A549 (cell line): ENCODE measurements around the gene TRIM50. TPM values are rescaled to one million over a fixed set of nuclear protein-coding genes. Genes with fewer than 3 reads are reported as not detected.

ENCODE experiments used
- ATAC-seq, 2 experiments: fragments of 200-7000 bp in 1 of 2; fragments of >200 bp in 1 of 2; cut with Nextera tagmentation in 1 of 2; cut with Tn5 transposase in 1 of 2; 3 replicates each; pipeline versions ENCODE4 v1.8.0 to v1.9.1; 2018 to 2020; ENCODE audit warnings: mild to moderate bottlenecking in 1 of 2, moderate library complexity in 1 of 2
- CTCF ChIA-PET: fragments of 300-600 bp; sonication (Branson Sonifier 250); formaldehyde crosslinking; extraction: SDS; loops from one replicate; lab custom pipeline; 2021; ENCODE audit warnings: antibody characterized with exemption, inconsistent platforms; lab: Yijun Ruan, JAX
- POLR2A ChIA-PET: fragments of 350-600 bp; formaldehyde crosslinking; extraction: SDS; loops from one replicate; lab custom pipeline; 2021; ENCODE audit warnings: antibody characterized with exemption, inconsistent platforms; lab: Yijun Ruan, JAX
- DNase-seq, 2 experiments: peaks; one replicate each; pipeline versions ENCODE4 v3.0.0 to v3.0.0-alpha.2; 2011 to 2016; ENCODE audit warnings: low read depth in 1 of 2, low spot score in 1 of 2
- FAIRE-seq: peaks from 2 replicates; lab custom pipeline; 2011; peaks lifted over from hg19 to GRCh38; lab: Jason Lieb, UNC
- H3K27ac ChIP-seq, 2 experiments: fragments of >200 bp; sonication (Bioruptor Twin); formaldehyde crosslinking; 3 replicates each; pipeline ENCODE4 v1.5.1; 2016 to 2017
- H3K4me1 ChIP-seq: fragments of >200 bp; sonication (Bioruptor Twin); formaldehyde crosslinking; 3 replicates; pipeline ENCODE4 v1.6.1; 2016
- H3K4me2 ChIP-seq: fragments of >200 bp; sonication (Bioruptor Twin); formaldehyde crosslinking; 3 replicates; pipeline ENCODE4 v1.6.1; 2016
- H3K4me3 ChIP-seq: fragments of >200 bp; sonication (Bioruptor Twin); formaldehyde crosslinking; 3 replicates; pipeline ENCODE4 v1.5.1; 2016
- H3K9me3 ChIP-seq: fragments of >200 bp; sonication (Bioruptor Twin); formaldehyde crosslinking; 3 replicates; pipeline ENCODE4 v1.6.1; 2016
- CBX2 ChIP-seq: fragments of 200-600 bp; sonication (generic); IDR thresholded peaks from 2 replicates; pipeline ENCODE4 v1.6.1; 2016; ENCODE audit warnings: low read depth, mild to moderate bottlenecking, borderline replicate concordance
- CBX8 ChIP-seq: fragments of 200-600 bp; sonication (generic); IDR thresholded peaks from 2 replicates; pipeline ENCODE4 v1.6.1; 2016
- CHD4 ChIP-seq: fragments of 200-600 bp; sonication (generic); IDR thresholded peaks from 2 replicates; pipeline ENCODE4 v1.6.1; 2016; ENCODE audit warnings: antibody characterized with exemption, mild to moderate bottlenecking, borderline replicate concordance
- E2F6 ChIP-seq: IDR thresholded peaks from 2 replicates; pipeline ENCODE4 v1.6.1; 2012; ENCODE audit warnings: low read depth, borderline replicate concordance
- EHF ChIP-seq: fragments of 250-450 bp; sonication (Bioruptor Pico); IDR thresholded peaks from 2 replicates; pipeline ENCODE4 v1.5.0; 2020; ENCODE audit warnings: mild to moderate bottlenecking
- EP300 ChIP-seq, 2 experiments: fragments of >200 bp; sonication (Bioruptor Twin); formaldehyde crosslinking; IDR thresholded peaks; 2 replicates in 1 of 2; 3 replicates in 1 of 2; pipeline ENCODE4 v1.6.1; 2016 to 2017
- FOXS1 ChIP-seq: fragments of 250-450 bp; sonication (Bioruptor Pico); IDR thresholded peaks from 2 replicates; pipeline ENCODE4 v1.5.0; 2020; ENCODE audit warnings: mild to moderate bottlenecking, moderate library complexity
- HMGXB4 ChIP-seq: fragments of 250-450 bp; sonication (Bioruptor Pico); IDR thresholded peaks from 2 replicates; pipeline ENCODE4 v1.5.0; 2021; ENCODE audit warnings: mild to moderate bottlenecking, moderate library complexity, borderline replicate concordance
- HOXA7 ChIP-seq: fragments of 250-450 bp; sonication (Bioruptor Pico); IDR thresholded peaks from 2 replicates; pipeline ENCODE4 v1.5.0; 2020; ENCODE audit warnings: mild to moderate bottlenecking, moderate library complexity
- HOXB5 ChIP-seq: fragments of 250-450 bp; sonication (Bioruptor Pico); IDR thresholded peaks from 2 replicates; pipeline ENCODE4 v1.5.0; 2020; ENCODE audit warnings: mild to moderate bottlenecking, moderate library complexity
- KDM1A ChIP-seq: fragments of 200-600 bp; sonication (generic); IDR thresholded peaks from 2 replicates; pipeline ENCODE4 v1.6.1; 2016; ENCODE audit warnings: low read depth, mild to moderate bottlenecking
- KDM5A ChIP-seq: fragments of 200-600 bp; sonication (generic); IDR thresholded peaks from 2 replicates; pipeline ENCODE4 v1.6.1; 2016; ENCODE audit warnings: antibody characterized with exemption, mild to moderate bottlenecking
- MAX ChIP-seq: IDR thresholded peaks from 2 replicates; pipeline ENCODE4 v1.6.1; 2012
- MAZ ChIP-seq: fragments of 150-350 bp; IDR thresholded peaks from 2 replicates; pipeline ENCODE4 v1.6.1; 2014; ENCODE audit warnings: antibody characterized with exemption, low read depth, low read length, borderline replicate concordance
- NPAS2 ChIP-seq: fragments of 250-450 bp; sonication (Bioruptor Pico); IDR thresholded peaks from 2 replicates; pipeline ENCODE4 v1.8.0; 2022; ENCODE audit warnings: mild to moderate bottlenecking, moderate library complexity, borderline replicate concordance
- PHF8 ChIP-seq: fragments of 200-600 bp; sonication (generic); IDR thresholded peaks from 2 replicates; pipeline ENCODE4 v1.6.1; 2016; ENCODE audit warnings: low read depth, mild to moderate bottlenecking, antibody characterized with exemption, moderate library complexity, borderline replicate concordance
- POLR2A ChIP-seq: IDR thresholded peaks from 2 replicates; pipeline ENCODE4 v1.6.1; 2012; ENCODE audit warnings: mild to moderate bottlenecking, low read length
- RFX5 ChIP-seq: fragments of 450-650 bp; IDR thresholded peaks from 2 replicates; pipeline ENCODE4 v1.7.1; 2014; ENCODE audit warnings: antibody characterized with exemption, mild to moderate bottlenecking, moderate library complexity
- SREBF2 ChIP-seq: fragments of 450-650 bp; IDR thresholded peaks from 2 replicates; pipeline ENCODE4 v1.6.1; 2014; ENCODE audit warnings: mild to moderate bottlenecking, moderate library complexity
- ZNF302 ChIP-seq: fragments of 250-450 bp; sonication (Bioruptor Pico); IDR thresholded peaks from 2 replicates; pipeline ENCODE4 v1.9.0; 2021; ENCODE audit warnings: inconsistent platforms, mild to moderate bottlenecking, moderate library complexity
- ZSCAN20 ChIP-seq: fragments of 250-450 bp; sonication (Bioruptor Pico); IDR thresholded peaks from 2 replicates; pipeline ENCODE4 v1.8.0; 2022; ENCODE audit warnings: mild to moderate bottlenecking, moderate library complexity
- WGBS: methylation state at CpG from one replicate; pipeline ENCODE4 v1.1.6; 2017; ENCODE audit errors: missing lambda C conversion rate; 5-methylcytosine and 5-hydroxymethylcytosine counted together
- polyA plus RNA-seq, 4 experiments: library from polyadenylated mRNA; depleted of rRNA in 3 of 4; stranded (reverse); fragments of >200 nt; fragmentation: RNase III in 1 of 4; extraction: RNeasy Plus Mini Kit Qiagen cat#74134 plus additional on column Dnase treatment in 1 of 4; gene quantifications; 2 replicates in 3 of 4; 3 replicates in 1 of 4; pipeline ENCODE4 v1.2.3, GENCODE V29; 2011 to 2017
- TF ChIP-seq, protein P1 (sequence below): fragments of 450-650 bp; IDR thresholded peaks from 2 replicates; pipeline ENCODE4 v1.6.1; 2014; ENCODE audit warnings: antibody characterized with exemption
- TF ChIP-seq, protein P2 (sequence below): fragments of >200 bp; sonication (Bioruptor Twin); formaldehyde crosslinking; IDR thresholded peaks from 3 replicates; pipeline ENCODE4 v1.5.1; 2016
- TF ChIP-seq, protein P3 (sequence below): fragments of 250-450 bp; sonication (Bioruptor Pico); IDR thresholded peaks from 2 replicates; pipeline ENCODE4 v1.5.0; 2020; ENCODE audit warnings: low read depth, mild to moderate bottlenecking, moderate library complexity

Gene TRIM50
- polyA plus RNA-seq, 2 of the 4 experiments (the other 2 are of a cell fraction) = not detected

DNA sequence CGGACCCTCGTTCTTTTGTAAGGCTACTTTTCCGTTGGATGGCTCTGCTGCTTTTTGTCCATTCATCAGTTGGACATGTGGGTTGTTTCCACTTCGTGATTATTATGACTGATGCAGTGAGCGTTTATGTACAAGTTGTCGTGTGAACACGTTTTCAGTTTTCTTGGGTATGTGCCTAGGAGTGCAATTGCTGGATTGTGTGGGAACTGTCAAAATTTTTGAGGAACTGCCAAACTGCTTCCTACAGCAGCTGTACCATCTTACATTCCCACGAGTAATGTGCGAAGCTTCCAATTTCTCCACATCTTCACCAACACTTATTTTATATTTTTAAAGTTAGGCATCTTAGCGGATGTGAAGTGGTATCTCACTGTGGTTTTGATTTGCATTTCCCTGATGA lies 10.4 kb upstream of the TRIM50 start:
- H3K4me2 ChIP-seq = no peak overlapping the region
- FAIRE-seq = no peak
- no peak overlapping the region for H3K4me3 ChIP-seq
- 67% methylated on average over 10 of the region's 10 CpGs for WGBS
- no peak overlapping the region for H3K27ac ChIP-seq
- H3K9me3 ChIP-seq = no peaks in the 10 kb centered on the region
- ChIA-PET POLR2A (no interaction called here), CTCF (interaction anchor here (1.4 kb wide), 1 partner anchor 114 kb away, joined by 5 read pairs; no protein-coding TSS in a partner anchor)
- DNase-seq = no peak
- TF ChIP-seq EP300 (IDR thresholded peaks at IDR 0.05) = no peak
- TF ChIP-seq CBX8 = no peak
- TF ChIP-seq, protein P1, sequence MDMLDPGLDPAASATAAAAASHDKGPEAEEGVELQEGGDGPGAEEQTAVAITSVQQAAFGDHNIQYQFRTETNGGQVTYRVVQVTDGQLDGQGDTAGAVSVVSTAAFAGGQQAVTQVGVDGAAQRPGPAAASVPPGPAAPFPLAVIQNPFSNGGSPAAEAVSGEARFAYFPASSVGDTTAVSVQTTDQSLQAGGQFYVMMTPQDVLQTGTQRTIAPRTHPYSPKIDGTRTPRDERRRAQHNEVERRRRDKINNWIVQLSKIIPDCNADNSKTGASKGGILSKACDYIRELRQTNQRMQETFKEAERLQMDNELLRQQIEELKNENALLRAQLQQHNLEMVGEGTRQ = no peak
- TF ChIP-seq CHD4 = no peak
- no peak for TF ChIP-seq NPAS2 (CRISPR knock-in tag)
- no peak for TF ChIP-seq MAX
- no peak for TF ChIP-seq EHF (CRISPR knock-in tag)
- TF ChIP-seq HOXA7 (CRISPR knock-in tag) = no peak
- TF ChIP-seq MAZ = no peak
- TF ChIP-seq KDM5A = no peak
- TF ChIP-seq, protein P2, sequence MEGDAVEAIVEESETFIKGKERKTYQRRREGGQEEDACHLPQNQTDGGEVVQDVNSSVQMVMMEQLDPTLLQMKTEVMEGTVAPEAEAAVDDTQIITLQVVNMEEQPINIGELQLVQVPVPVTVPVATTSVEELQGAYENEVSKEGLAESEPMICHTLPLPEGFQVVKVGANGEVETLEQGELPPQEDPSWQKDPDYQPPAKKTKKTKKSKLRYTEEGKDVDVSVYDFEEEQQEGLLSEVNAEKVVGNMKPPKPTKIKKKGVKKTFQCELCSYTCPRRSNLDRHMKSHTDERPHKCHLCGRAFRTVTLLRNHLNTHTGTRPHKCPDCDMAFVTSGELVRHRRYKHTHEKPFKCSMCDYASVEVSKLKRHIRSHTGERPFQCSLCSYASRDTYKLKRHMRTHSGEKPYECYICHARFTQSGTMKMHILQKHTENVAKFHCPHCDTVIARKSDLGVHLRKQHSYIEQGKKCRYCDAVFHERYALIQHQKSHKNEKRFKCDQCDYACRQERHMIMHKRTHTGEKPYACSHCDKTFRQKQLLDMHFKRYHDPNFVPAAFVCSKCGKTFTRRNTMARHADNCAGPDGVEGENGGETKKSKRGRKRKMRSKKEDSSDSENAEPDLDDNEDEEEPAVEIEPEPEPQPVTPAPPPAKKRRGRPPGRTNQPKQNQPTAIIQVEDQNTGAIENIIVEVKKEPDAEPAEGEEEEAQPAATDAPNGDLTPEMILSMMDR = no peak
- no peak for TF ChIP-seq ZSCAN20
- no peak for TF ChIP-seq HOXB5 (CRISPR knock-in tag)
- peaks cover 8% of the 10 kb centered on the region; the same call in 2 of the 3 replicates for H3K4me1 ChIP-seq
- no peak for ATAC-seq

GRCh38 chr7:73332447-73332846 lies 4.6 kb upstream of the TRIM50 start:
- Histone ChIP-seq H3K9me3 (no peaks in the 10 kb centered on the region), H3K4me2 (no peak overlapping the region), H3K27ac (no peak overlapping the region), H3K4me3 (no peak overlapping the region), H3K4me1 (no peaks in the 10 kb centered on the region)
- WGBS = 29% methylated on average over 6 of the region's 6 CpGs
- FAIRE-seq (no peak), DNase-seq (no peak), ATAC-seq (no peak)
- POLR2A ChIA-PET = no interaction called here
- CTCF ChIA-PET = interaction anchor here (1.1 to 5.2 kb wide), 5 partner anchors 7 to 119 kb away, joined by 3 to 45 read pairs (median 8); no protein-coding TSS in a partner anchor
- TF ChIP-seq NPAS2 (CRISPR knock-in tag) (no peak), KDM1A (no peak), CHD4 (no peak), POLR2A (no peak), FOXS1 (CRISPR knock-in tag) (no peak), E2F6 (no peak), ZNF302 (CRISPR knock-in tag) (no peak), PHF8 (no peak), CBX2 (no peak), SREBF2 (no peak), RFX5 (no peak), HMGXB4 (CRISPR knock-in tag) (no peak)
- TF ChIP-seq, protein P3, sequence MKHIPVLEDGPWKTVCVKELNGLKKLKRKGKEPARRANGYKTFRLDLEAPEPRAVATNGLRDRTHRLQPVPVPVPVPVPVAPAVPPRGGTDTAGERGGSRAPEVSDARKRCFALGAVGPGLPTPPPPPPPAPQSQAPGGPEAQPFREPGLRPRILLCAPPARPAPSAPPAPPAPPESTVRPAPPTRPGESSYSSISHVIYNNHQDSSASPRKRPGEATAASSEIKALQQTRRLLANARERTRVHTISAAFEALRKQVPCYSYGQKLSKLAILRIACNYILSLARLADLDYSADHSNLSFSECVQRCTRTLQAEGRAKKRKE = no peak
